Breast epithelium (tissue), 3 donors: ENCODE results near the gene IKZF5.

Source experiments
- CTCF ChIP-seq, 3 donors: fragments of 450-650 bp; IDR thresholded peaks; one replicate each; pipeline ENCODE4 v1.5.1; 2016 to 2017; ENCODE audit warnings: antibody characterized with exemption in 3 of 3, mild to moderate bottlenecking in 3 of 3, moderate library complexity in 3 of 3
- POLR2A ChIP-seq: fragments of 450-650 bp; IDR thresholded peaks from one replicate; pipeline ENCODE4 v1.6.1; 2016; ENCODE audit warnings: antibody characterized with exemption, mild to moderate bottlenecking, moderate library complexity
- POLR2AphosphoS5 ChIP-seq, 3 donors: sonication (generic); formaldehyde crosslinking; IDR thresholded peaks; one replicate each; pipeline ENCODE4 v1.6.1; 2017; ENCODE audit warnings: antibody characterized with exemption in 3 of 3

GRCh38 chr10:123004298-123004697 is 4.3 kb downstream of the IKZF5 start:
- TF ChIP-seq CTCF (IDR thresholded peaks at IDR 0.05), result no peak
- TF ChIP-seq POLR2A, result no peak
- no peak for TF ChIP-seq POLR2AphosphoS5 (IDR thresholded peaks at IDR 0.05)
